Endothelial cell of umbilical vein (primary cell): ENCODE measurements around the gene COBLL1. TPM values are rescaled to one million over a fixed set of nuclear protein-coding genes. Genes with fewer than 3 reads are reported as not detected.

Experiments used
- BruUV-seq: library from RNA; stranded (reverse); fragments of 400-500 nt; replicated peaks from 2 replicates; lab custom pipeline; 2021; lab: Mats Ljungman, UMichigan
- CTCF ChIA-PET: fragments of 300-600, 350-600 bp; sonication (Branson Sonifier 250); formaldehyde crosslinking; loops from one replicate; lab custom pipeline; 2021; ENCODE audit warnings: antibody characterized with exemption, inconsistent platforms; lab: Charles Lee
- POLR2A ChIA-PET: fragments of 300-600, 350-600 bp; sonication (Branson Sonifier 250); formaldehyde crosslinking; loops from one replicate; lab custom pipeline; 2021; ENCODE audit warnings: antibody characterized with exemption, inconsistent platforms; lab: Charles Lee
- DNase-seq: peaks from one replicate; pipeline ENCODE4 v3.0.0-alpha.2; 2011; ENCODE audit warnings: low read depth, low spot score
- FAIRE-seq: peaks from 2 replicates; lab custom pipeline; 2011; peaks lifted over from hg19 to GRCh38; lab: Jason Lieb, UNC
- H2AFZ ChIP-seq: 2 replicates; pipeline ENCODE4 v1.6.0; 2012; ENCODE audit warnings: low read depth, low read length, control low read depth, inconsistent platforms
- H3K27ac ChIP-seq: 2 replicates; pipeline ENCODE4 v1.5.1; 2011; ENCODE audit warnings: low read depth, mild to moderate bottlenecking, control low read depth, low read length, moderate library complexity; ENCODE audit not compliant: insufficient read depth
- H3K27me3 ChIP-seq, 2 experiments: 2 replicates each; pipeline versions ENCODE4 v1.6.0 to v1.6.1; 2011; ENCODE audit warnings: low read length in 2 of 2, mixed read lengths in 1 of 2; ENCODE audit not compliant: control insufficient read depth in 2 of 2, insufficient read depth in 2 of 2
- H3K36me3 ChIP-seq, 2 experiments: 2 replicates in 1 of 2; 3 replicates in 1 of 2; pipeline ENCODE4 v1.5.1; 2011; ENCODE audit warnings: low read length in 2 of 2, mild to moderate bottlenecking in 1 of 2, moderate library complexity in 1 of 2; ENCODE audit not compliant: control insufficient read depth in 2 of 2, insufficient read depth in 2 of 2; ENCODE audit errors: extremely low read depth in 1 of 2
- H3K4me1 ChIP-seq: 3 replicates; pipeline ENCODE4 v1.5.1; 2011; ENCODE audit warnings: mild to moderate bottlenecking, low read length; ENCODE audit not compliant: control insufficient read depth, insufficient read depth; ENCODE audit errors: extremely low read depth
- H3K4me2 ChIP-seq: 2 replicates; pipeline ENCODE4 v1.6.1; 2011; ENCODE audit warnings: low read length, control low read depth, mixed read lengths; ENCODE audit not compliant: insufficient read depth
- H3K4me3 ChIP-seq, 3 experiments: fragments of 200-600 bp in 1 of 3; sonication (generic), shearing (Covaris generic) in 1 of 3; replicated peaks in 1 of 3; 2 replicates each; pipeline ENCODE4 v1.5.1; 2011 to 2016; ENCODE audit warnings: control low read depth in 3 of 3, low read length in 3 of 3, mild to moderate bottlenecking in 2 of 3, inconsistent platforms in 1 of 3, low read depth in 1 of 3, moderate library complexity in 1 of 3; ENCODE audit not compliant: insufficient read depth in 1 of 3
- H3K79me2 ChIP-seq: 2 replicates; pipeline ENCODE4 v1.6.0; 2012; ENCODE audit warnings: low read length, inconsistent platforms; ENCODE audit not compliant: control insufficient read depth, insufficient read depth
- H3K9ac ChIP-seq: replicated peaks from 2 replicates; pipeline ENCODE3; 2011; ENCODE audit warnings: low read length, control low read depth; ENCODE audit not compliant: insufficient read depth; ENCODE audit errors: extremely low read depth
- H3K9me1 ChIP-seq: replicated peaks from 3 replicates; pipeline ENCODE4 v1.6.0; 2011; ENCODE audit warnings: mild to moderate bottlenecking, low read length; ENCODE audit not compliant: control insufficient read depth, insufficient read depth; ENCODE audit errors: extremely low read depth
- H3K9me3 ChIP-seq: replicated peaks from 2 replicates; pipeline ENCODE4 v1.5.1; 2012; ENCODE audit warnings: low read length, inconsistent platforms; ENCODE audit not compliant: control insufficient read depth, insufficient read depth
- H4K20me1 ChIP-seq: replicated peaks from 2 replicates; pipeline ENCODE3; 2011; ENCODE audit warnings: mild to moderate bottlenecking, low read length; ENCODE audit not compliant: control insufficient read depth, insufficient read depth; ENCODE audit errors: extremely low read depth
- EZH2 ChIP-seq: IDR thresholded peaks from 2 replicates; pipeline ENCODE4 v1.6.1; 2012; ENCODE audit warnings: borderline replicate concordance, low read depth, mild to moderate bottlenecking, moderate library complexity, low read length, inconsistent platforms; ENCODE audit not compliant: severe bottlenecking
- FOS ChIP-seq: IDR thresholded peaks from 2 replicates; pipeline ENCODE4 v1.6.1; 2011; ENCODE audit warnings: mild to moderate bottlenecking, low read length, moderate library complexity, borderline replicate concordance; ENCODE audit not compliant: insufficient read depth
- GATA2 ChIP-seq: IDR thresholded peaks from 2 replicates; pipeline ENCODE4 v1.7.0; 2011; ENCODE audit warnings: low read depth, mild to moderate bottlenecking, moderate library complexity, mixed read lengths, low read length; ENCODE audit not compliant: insufficient read length, insufficient read depth
- JUN ChIP-seq: IDR thresholded peaks from 2 replicates; pipeline ENCODE4 v1.6.1; 2011; ENCODE audit warnings: borderline replicate concordance, low read depth; ENCODE audit not compliant: insufficient read length, insufficient read depth
- MAX ChIP-seq: IDR thresholded peaks from 2 replicates; pipeline ENCODE4 v1.6.1; 2011; ENCODE audit not compliant: insufficient read depth, insufficient read length
- MYC ChIP-seq: IDR thresholded peaks from one replicate; pipeline ENCODE4 v1.6.1; 2011; ENCODE audit warnings: mild to moderate bottlenecking, low read depth, low read length
- POLR2A ChIP-seq: IDR thresholded peaks from 2 replicates; pipeline ENCODE4 v1.6.1; 2012; ENCODE audit warnings: low read depth, mild to moderate bottlenecking, control low read depth, low read length
- POLR2AphosphoS5 ChIP-seq: IDR thresholded peaks from 2 replicates; pipeline ENCODE4 v1.6.1; 2012; ENCODE audit warnings: low read depth, mild to moderate bottlenecking, control low read depth, low read length, moderate library complexity; ENCODE audit not compliant: insufficient read depth
- dilution Hi-C: fragments of 300-500 bp; cut with MboI; formaldehyde crosslinking; loops from one replicate; pipeline ENCODE4 v1.15.0; 2019; ENCODE audit warnings: low sequenced_read_pairs; ENCODE audit not compliant: extremely low pct_ligation_motif_present
- intact Hi-C: fragments of 100-400 bp; cut with micrococcal nuclease; formaldehyde crosslinking; loops from one replicate; pipeline ENCODE4 v1.10.0; 2022
- polyA plus RNA-seq, 4 experiments: library from polyadenylated mRNA; depleted of rRNA in 3 of 4; stranded (reverse) in 3 of 4; unstranded in 1 of 4; fragments of >200 nt; gene quantifications; 2 replicates each; pipeline versions ENCODE4 v1.2.1 to v1.2.3, GENCODE V29; 2011 to 2012; ENCODE audit warnings: missing spikeins in 1 of 4
- total RNA-seq: library from RNA; stranded (reverse); gene quantifications from 2 replicates; pipeline ENCODE4 v1.2.3, GENCODE V29; 2021
- TF ChIP-seq, protein P1 (sequence below), 2 donors: IDR thresholded peaks; 1 replicate in 1 of 2; 2 replicates in 1 of 2; pipeline ENCODE4 v1.5.1; 2011; ENCODE audit warnings: low read length in 2 of 2, mild to moderate bottlenecking in 2 of 2, moderate library complexity in 2 of 2, control low read depth in 1 of 2, inconsistent platforms in 1 of 2, low read depth in 1 of 2; ENCODE audit not compliant: insufficient read depth in 1 of 2; ENCODE audit errors: extremely low read depth in 1 of 2

The COBLL1 gene
- total and polyA plus RNA-seq, 2 donors (not counting 3 experiments of a cell fraction or from before 2014, with no cell fraction given), result 9.1 to 38.4 TPM

GRCh38 chr2:164703915-164704706, 137.5 kb downstream of the COBLL1 start:
- BruUV-seq, result no TSS peak

More at GRCh38 chr2:164703915-164704706, 137.5 kb downstream of the COBLL1 start:
- Histone ChIP-seq H4K20me1 (no peaks in the 10 kb centered on the region), H3K4me2 (no peak overlapping the region), H3K4me1 (peaks cover 6% of the 10 kb centered on the region), H2AFZ (no peak overlapping the region), H3K27me3 (no peaks in the 10 kb centered on the region), H3K79me2 (no peaks in the 10 kb centered on the region), H3K9ac (no peak overlapping the region), H3K9me1 (no peaks in the 10 kb centered on the region), H3K36me3 (peaks cover 0 to 3% of the 10 kb centered on the region in 2 experiments), H3K27ac (no peak overlapping the region), H3K9me3 (no peaks in the 10 kb centered on the region), H3K4me3 (no peak overlapping the region)
- DNase-seq, result no peak
- dilution Hi-C loops (no loop called here), intact Hi-C loops (no loop called here)
- POLR2A ChIA-PET, result no interaction called here
- no peak for FAIRE-seq
- CTCF ChIA-PET, result interaction anchor here (0.6 to 1.8 kb wide), 2 partner anchors 13 to 195 kb away, joined by 3 read pairs; no protein-coding TSS in a partner anchor
- TF ChIP-seq POLR2A, result no peak
- no peak for TF ChIP-seq FOS
- no peak for TF ChIP-seq EZH2
- no peak for TF ChIP-seq MAX
- TF ChIP-seq GATA2, result no peak
- TF ChIP-seq MYC, result no peak
- no peak for TF ChIP-seq POLR2AphosphoS5
- TF ChIP-seq JUN, result no peak
- TF ChIP-seq, protein P1, sequence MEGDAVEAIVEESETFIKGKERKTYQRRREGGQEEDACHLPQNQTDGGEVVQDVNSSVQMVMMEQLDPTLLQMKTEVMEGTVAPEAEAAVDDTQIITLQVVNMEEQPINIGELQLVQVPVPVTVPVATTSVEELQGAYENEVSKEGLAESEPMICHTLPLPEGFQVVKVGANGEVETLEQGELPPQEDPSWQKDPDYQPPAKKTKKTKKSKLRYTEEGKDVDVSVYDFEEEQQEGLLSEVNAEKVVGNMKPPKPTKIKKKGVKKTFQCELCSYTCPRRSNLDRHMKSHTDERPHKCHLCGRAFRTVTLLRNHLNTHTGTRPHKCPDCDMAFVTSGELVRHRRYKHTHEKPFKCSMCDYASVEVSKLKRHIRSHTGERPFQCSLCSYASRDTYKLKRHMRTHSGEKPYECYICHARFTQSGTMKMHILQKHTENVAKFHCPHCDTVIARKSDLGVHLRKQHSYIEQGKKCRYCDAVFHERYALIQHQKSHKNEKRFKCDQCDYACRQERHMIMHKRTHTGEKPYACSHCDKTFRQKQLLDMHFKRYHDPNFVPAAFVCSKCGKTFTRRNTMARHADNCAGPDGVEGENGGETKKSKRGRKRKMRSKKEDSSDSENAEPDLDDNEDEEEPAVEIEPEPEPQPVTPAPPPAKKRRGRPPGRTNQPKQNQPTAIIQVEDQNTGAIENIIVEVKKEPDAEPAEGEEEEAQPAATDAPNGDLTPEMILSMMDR (IDR thresholded peaks at IDR 0.05; ENCODE audit: extremely low read depth in 1 of 2, insufficient read depth in 1 of 2, low read depth in 1 of 2, low read length in 2 of 2), result no peak
